Measurements from ENCODE around the gene PLXNA4.

DNA sequence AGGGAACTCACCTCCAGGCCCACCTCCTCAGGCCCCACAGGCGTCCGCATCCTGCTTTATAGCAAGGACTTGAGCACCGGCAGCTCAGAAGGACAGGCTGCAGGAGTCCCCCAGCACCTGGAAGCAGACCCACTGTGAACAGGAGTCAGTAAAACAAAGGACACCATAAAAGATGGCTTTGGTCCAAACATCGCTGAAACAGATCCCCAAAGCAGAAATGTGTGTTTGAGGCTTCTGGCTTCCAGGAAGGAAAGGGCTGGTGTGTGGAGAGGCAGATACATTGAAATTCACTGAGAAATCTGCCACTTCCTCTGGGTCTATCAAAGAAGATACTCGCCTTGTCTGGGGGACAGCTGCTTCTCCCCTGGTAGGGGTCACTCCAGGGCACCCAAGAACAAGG, 286.2 kb downstream of the PLXNA4 start:
- TF ChIP-seq, protein P1, sequence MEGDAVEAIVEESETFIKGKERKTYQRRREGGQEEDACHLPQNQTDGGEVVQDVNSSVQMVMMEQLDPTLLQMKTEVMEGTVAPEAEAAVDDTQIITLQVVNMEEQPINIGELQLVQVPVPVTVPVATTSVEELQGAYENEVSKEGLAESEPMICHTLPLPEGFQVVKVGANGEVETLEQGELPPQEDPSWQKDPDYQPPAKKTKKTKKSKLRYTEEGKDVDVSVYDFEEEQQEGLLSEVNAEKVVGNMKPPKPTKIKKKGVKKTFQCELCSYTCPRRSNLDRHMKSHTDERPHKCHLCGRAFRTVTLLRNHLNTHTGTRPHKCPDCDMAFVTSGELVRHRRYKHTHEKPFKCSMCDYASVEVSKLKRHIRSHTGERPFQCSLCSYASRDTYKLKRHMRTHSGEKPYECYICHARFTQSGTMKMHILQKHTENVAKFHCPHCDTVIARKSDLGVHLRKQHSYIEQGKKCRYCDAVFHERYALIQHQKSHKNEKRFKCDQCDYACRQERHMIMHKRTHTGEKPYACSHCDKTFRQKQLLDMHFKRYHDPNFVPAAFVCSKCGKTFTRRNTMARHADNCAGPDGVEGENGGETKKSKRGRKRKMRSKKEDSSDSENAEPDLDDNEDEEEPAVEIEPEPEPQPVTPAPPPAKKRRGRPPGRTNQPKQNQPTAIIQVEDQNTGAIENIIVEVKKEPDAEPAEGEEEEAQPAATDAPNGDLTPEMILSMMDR (IDR thresholded peaks at IDR 0.05; ENCODE audit: low read length) = no peak
- no peak for TF ChIP-seq EZH2 (IDR thresholded peaks at IDR 0.05; ENCODE audit: borderline replicate concordance, low read length)
